DMS 273 treated with DMSO at 0.1 percent for 48 hours (cell line): ENCODE results near the gene IL1B.

Experiments
- DNase-seq: peaks from one replicate; lab custom pipeline; 2025; lab: John Stamatoyannopoulos, UW

Gene IL1B

DNA sequence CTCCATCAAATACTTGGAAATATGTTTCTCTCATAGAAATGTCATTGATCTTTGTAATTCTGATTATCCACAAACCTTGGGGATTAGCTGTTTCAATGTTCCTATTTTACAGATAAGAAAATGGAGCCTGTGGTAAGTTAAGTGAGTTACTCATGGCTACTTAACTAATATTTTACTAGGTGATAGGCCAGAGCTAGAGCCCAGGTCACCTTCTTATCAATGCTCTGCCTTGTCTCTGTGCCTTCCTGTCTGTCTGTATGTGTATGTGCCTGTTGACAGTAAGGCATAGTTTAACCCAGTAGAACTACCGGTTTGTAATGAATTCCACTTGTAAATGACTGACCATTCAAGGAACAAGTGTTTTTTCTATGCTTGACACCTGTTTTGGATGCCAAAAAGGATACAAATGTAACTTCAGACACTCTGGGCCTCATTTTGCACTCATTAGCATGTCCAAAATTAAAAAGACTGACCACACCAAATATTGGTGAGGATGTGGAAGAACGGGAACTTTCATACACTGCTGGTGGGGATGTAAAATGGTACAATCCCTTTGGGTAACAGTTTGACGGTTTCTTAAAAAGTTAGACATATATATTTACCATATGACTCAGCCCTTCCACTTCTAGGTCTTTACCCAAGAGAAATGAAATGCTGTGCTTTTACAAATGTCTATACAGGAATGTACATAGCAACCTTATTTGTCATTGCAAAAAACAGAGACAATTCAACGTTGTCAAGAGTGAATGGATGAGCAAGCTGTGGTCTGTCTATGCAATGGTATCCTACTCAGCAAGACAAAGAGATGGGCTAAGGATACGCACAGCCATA, 32.7 kb downstream of the IL1B start:
- DNase-seq, result no peak

DNA sequence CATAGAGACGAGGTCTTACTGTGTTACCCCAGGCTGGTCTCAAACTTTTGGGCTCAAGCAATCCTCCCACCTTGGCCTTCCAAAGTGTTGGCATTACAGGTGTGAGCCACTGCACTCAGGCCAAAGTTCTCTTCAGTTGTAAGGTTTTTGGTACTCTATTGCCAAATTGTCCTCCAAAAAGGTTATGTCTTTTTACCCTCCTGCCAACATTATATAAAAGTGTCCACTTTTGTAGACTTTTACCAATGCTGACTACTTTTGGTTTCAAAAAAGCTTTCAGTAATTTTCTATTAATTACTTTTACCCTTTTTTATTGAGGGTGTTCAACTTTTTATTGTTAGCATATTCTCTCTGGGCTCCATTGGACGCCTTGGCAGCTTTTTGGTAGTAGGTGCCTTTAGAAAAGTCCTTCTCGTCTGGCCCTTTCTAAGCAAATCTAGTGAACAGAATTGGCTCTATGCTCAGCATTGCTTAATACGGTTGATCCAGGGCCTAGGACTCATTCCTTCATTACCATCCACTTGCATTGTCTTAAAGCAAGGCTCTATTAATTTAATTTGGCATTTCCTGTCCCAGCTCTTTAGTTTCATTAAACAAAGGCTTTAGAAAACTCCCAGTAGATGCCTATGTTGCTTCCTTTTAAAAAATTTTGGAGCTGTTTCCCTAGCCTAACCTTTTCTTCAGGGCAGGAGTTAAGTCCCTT, 35.5 kb downstream of the IL1B start:
- DNase-seq, result no peak

DNA sequence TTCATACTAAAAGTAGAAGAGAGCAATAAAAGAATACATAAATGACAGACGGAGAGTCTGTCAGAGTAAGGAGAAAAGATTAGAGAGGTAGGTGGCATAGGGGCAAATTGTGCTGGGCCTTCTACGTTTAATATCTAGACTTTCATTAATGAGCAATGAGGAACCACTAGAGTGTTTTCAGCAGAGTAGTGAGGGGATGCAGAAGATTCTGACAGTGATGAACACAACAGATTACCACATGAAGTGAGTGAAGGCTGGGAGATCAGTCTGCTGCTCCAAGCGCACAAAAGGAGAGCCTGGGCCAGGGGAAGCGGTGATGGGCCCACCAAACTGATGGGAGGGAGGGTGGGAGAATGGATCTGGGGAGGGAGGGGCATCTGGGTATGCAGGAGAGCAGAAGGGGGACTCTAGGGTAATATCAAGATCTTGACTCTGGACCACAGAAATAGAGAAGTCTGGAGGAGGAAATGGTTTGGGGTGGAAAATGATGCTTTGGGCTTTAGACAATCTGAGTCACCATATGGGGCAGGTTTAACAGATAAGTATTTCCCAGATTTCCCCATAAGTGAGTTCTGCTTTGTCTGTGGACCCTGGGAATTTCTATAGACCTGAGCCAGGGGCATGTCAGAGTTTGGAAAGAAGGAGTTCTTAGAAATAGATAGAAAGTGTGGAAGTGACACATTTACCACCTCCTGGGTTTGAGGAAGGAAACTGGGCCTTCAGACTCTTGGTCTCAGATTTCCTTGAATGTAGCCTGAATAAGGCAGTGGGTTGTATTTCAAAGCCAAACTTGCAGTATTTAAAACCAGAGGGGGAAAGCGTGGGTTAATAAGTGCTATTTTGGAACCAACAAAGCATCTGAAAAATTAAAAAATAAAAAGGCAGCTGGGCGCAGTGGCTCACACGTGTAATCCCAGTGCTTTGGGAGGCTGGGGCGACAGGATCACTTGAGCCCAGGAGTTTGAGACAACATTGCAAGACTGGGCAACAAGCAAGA, 37.3 kb downstream of the IL1B start:
- no peak for DNase-seq

DNA sequence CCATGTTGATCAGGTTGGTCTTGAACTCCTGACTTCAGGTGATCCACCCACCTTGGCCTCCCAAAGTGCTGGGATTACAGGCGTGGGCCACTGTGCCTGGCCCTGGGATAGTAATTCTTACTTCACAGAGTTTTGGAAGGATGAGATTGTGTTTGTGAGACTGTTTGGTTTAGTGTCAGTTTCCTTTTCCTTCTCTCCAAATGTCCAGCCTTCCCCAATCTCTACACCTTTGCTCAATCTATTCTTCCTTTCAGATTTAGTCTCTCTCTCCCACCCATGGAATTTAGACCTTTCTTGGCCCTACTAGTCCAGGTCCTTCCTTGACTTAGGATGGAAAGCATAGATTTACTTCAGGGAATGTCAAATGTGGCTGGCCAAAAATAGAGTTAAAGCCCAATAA, 40.1 kb downstream of the IL1B start:
- no peak for DNase-seq

DNA sequence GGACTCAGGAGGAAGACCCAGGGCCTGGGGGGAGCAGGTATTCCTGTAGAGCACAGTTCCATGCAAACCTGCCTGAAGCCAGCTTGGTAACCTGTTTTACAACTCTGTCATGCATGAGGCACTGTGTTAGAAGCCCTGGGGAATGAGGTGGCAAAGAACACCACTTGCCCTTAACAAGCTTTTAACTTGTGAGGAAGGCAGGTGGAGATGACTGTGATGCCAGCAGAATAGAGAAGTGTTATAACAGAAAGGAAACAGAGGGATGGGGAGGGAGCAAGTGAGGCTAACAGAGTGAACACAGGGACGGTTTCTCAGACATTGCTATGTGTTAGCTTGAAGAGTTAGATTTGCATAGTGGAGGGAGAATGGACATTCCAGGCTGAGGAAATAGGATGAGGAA, 40.8 kb downstream of the IL1B start:
- DNase-seq, result no peak

DNA sequence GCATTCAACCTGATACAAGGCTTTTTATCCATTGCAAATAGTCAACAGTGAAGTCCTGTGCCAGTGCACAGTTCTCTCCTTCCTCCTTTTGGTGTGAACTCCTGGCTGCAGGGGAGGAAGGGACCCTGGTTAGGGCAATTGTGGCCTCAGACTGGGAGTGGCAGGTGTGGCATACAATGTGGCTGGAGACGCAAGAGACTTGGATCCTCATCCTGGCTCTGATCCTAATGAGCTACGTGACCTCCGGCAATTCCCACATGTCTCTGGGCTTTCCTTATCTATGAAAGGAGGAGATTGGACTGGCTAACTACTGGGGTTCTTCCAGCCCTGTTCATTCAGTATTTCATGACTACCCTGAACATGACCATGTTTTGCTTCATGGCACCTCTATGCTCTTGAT, 41.7 kb downstream of the IL1B start:
- no peak for DNase-seq

DNA sequence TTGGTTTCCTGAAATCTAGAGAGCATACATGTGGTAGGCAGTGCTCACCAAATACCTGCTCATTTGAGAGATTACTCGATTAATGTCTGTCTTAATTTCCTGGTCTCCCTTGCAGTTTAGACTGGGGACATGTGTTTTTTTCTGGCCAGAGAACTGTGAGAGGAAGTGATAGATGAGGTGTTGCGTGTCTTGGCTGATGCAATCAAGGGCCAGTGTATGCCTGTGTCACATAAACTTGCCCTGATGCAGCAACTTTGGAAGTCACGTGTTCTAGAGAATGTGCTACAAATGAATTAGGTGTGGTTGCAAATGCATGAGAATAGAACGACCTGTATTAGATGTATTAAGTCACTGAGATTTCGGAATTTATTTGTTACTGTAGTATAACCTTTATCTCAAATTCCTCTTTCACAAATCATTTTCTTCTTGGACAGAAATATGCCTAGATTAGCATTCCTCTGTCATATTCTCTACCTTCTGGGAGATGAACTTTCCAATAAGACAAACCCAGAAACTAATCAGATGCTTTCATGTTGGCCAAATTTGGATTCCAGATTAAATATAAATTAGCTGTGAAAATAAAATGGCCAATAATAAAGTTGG, 42.3 kb downstream of the IL1B start:
- no peak for DNase-seq

DNA sequence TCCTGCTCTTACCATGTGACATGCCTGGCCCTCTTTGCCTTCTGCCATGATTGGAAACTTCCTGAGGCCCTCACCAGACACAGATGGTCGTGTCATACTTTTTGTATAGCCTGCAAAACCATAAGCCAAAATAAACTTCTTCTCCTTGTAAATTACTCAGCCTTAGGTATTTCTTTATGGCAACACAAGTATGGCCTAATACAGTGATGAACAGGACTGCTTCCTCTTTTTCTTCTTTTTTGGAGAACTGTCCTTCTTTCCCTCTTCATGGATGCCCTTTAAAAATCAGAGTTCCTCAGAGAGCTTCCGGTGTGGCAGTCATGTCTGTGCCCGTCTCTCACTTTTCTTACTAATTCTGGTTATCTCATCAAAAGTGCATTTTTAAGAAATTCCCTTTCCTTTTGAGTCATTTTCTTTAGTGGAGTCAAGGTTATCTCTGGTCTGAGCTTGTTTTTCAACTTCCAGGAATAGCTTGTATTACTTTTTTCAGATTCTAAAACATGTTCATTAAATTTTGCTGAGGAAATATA, 43.1 kb downstream of the IL1B start:
- no peak for DNase-seq

DNA sequence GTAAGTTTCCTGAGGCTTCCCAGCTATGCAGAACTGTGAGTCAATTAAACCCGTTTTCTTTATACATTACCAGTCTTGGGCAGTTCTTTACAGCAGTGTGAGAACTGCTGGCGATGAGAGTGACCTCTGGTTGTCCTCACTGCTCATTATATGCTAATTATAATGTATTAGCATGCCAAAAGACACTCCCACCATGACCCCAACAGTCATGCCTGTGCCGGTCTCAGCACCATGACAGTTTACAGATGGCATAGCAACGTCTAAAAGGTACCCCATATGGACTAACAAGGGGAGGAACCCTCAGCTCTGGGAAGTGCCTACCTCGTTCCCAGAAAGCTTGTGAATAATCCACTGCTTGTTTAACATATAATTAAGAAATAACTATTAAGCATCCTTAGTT, 44.2 kb downstream of the IL1B start:
- no peak for DNase-seq

DNA sequence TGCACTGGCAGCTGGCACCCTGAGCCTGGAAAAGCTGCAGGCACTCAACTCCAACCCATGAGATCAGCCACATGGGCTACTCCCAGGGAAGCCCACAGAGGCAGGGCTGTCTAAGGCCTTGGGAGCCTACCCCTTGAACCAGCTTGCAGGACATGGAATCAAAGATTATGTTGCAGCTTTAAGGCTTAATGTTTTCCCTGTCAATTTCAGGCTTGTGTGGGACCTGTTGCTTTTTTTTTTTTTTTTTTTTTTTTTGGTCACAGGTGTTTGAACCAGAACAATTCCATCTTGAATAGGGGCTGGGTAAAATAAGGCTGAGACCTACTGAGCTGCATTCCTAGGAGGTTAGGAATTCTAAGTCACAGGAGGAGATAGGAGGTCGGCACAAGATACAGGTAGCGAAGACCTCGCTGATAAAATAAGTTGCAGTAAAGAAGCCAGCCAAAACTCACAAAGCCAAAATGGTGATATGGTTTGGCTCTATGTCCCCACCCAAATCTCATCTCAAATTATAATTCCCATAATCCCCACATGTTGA, 44.8 kb downstream of the IL1B start:
- DNase-seq, result no peak

DNA sequence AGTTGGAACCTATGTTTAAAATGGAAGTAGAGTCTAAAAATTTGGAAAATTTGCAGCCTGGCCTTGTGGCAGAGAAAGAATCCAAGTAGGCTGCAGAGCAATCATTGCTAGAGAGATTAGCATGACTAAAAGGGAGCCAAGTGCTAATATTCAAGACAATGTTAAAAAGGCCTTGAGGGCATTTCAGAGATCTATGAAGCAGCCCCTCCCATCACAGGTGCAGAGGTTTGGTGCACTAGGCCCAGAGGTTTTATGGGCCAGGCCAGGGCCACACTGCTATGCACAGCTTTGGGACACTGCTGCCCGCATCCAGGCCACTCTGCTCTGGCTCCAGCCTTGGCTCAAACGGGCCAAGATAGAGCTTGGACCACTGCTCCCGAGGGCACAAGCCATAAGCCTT, 45.6 kb downstream of the IL1B start:
- no peak for DNase-seq

DNA sequence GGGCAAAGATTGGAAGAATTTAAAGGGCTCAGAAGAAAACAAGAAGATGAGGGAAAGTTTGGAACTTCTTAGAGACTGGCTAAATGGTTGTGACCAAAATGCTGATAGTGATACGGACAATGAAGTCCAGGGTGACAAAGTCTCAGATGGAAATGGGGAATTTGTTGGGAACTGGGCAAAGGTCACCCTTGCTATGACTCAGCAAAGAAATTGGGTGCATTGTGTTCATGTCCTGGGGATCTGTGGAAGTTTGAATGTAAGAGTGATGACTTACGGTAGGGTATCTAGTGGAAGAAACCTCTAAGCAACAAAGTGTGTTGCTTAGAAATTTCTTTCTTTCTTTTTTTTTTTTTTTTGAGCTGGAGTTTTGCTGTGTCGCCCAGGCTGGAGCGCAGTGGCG, 46.3 kb downstream of the IL1B start:
- DNase-seq, result no peak

DNA sequence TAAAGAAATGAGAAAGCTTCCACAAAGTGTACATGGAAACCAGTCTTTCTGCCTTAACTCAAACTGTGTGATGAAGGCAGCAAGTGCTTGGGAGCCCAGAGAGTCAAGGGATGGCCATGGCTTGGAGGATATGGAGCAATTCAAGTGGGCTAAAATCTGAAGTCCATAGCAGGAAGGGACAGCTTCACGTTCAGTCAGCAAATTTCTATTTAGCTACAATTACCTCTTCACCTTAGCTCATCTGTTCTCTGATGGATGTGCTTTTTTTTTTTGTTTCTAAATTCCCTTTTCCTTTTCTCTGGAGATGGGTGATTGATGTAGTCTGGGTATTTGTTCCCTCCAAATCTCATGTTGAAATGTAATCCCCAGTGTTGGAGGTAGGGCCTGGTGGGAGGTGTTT, 47.4 kb downstream of the IL1B start:
- no peak for DNase-seq

DNA sequence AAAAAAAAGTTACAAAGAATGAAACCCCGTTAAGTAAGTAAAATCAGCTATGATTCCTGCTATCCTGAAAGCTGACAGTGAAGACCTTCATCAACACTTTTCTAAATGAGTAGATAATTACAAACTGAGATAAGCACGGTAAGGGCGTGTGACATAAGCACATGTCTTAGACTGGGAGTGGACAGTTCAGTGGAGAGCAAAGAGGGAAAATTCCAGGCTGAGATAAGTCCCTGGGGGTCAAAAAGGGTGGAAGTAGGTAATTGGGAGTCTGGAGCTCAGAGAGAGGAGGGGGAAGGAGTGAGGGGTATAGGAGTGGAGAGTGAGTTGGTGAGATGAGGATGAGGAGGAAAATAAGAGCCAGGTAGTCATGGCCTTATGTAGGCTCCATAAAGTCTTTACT, 47.9 kb downstream of the IL1B start:
- DNase-seq, result no peak

DNA sequence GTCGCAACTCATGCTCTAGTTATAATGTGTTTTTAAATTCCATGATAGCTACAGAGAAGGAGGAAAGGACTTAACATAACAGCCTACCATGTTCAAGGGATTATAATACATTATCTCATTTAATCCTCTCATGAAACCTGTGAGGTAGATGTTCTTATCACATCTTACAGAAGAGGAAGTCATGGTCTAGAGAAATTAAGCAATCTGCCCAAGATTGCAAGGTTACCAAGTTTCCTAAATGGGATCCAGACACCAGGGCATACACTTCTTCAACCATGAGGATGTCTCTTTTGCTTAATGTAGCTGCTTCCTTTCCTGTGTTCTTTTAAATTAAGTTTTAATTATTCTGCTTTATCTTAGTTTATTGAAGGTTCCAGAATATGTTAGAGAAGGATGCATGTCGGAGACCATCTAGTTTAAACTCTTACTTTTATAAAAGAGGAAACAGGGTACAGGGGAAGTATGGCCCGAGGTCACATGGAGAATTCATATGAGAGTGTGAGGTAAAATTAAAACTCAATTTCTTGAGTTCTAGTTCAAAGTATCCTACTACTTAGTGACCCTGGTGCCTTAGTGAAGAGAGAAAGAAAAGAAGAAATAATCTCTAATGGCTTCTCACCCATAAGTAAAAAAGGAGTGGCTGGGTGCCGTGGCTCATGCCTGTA, 48.7 kb downstream of the IL1B start:
- no peak for DNase-seq

DNA sequence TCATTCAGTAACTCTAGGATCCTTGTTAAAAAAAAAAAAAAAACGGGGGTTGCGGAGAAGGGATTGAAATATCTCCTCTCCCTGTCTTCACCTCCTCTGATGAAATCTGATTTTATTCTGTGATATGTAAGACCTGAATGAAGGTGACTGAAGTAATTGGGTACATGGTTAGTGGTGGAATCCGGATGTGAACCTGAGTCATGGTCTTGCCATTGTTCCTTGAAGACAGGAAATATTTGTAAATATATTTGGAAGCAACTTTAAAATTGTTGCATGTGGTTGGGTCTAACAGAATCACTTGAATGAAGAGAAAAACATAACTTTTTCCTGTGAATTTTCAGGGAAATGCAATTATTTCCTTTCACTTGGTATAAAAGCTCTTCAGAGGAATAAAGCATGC, 49.3 kb downstream of the IL1B start:
- no peak for DNase-seq

DNA sequence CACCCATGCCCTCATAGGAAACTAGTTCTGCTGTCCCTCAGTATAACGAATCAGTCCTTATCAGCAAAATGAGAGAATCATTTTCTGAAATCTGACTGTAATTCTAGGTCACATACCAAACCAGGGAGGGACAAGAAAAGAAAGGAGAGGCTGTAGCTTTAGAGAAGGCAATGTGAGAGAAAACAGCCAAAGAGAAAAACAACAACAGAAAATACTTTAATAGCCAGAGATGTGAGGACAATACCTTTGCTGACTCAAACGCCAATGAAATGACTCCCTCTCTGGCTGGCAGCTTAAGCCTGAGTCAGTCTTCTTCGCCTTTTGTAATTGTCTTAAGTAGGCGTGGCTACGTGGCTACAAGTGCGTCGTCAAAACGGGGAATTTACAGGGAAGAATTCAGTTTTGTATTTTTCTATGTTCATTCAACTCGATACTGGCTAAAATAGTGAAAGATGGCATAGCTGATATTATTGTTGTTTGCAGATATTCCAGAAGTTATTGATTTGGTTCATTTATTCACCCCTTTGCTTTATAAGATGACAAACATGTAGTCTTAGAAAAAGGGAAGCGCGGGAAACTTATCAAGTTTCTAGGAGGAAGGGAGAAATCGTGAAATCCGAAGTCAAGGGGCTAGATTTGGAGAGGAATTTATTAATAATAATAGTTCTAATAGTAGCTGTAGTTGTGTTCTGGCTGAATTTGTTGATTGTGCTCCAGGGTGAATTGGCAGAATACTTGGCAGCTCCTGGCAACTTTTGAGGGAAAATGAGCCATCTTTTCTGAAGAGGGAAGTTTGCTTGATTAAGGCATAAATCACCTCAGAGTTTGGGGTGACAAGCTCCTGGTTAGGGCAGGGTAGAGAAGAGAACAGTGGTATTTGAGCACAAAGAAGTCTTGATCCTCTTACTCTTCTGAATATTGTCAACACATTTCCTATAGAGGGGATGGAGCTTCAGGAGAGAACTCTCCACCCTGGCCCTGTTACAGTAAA, 52.1 kb downstream of the IL1B start, which contains the start of gene IL1A:
TSS of gene IL1A (minus strand) at position 295 of the 991 bp plus-strand sequence. CDS start 723 bp downstream, outside the sequence.
- DNase-seq, result no peak

DNA sequence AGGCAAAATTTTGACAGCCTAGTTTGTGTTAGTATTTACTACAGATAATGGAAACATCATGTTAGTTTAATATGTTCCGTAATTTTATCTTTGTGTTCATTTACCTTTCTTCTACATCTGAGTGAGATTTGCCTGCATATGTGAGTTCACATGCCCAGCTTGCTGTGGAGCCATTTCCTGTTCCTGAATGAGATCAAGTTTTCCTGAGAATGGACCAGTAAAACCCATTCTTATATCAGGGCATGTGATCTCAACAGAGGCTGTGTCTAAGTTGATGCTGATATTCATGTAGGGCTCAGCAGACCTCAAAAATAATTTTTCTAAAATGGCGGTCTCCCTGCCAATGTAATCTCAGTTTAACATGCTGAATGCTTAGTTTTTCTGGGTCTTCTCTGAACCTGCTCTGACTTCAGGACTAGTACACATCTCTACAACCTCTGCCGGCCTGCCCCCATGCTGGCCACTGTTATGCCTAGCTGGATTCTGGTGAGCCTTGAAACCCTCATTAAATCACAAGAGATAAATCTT, 53.3 kb downstream of the IL1B start:
- DNase-seq, result no peak

DNA sequence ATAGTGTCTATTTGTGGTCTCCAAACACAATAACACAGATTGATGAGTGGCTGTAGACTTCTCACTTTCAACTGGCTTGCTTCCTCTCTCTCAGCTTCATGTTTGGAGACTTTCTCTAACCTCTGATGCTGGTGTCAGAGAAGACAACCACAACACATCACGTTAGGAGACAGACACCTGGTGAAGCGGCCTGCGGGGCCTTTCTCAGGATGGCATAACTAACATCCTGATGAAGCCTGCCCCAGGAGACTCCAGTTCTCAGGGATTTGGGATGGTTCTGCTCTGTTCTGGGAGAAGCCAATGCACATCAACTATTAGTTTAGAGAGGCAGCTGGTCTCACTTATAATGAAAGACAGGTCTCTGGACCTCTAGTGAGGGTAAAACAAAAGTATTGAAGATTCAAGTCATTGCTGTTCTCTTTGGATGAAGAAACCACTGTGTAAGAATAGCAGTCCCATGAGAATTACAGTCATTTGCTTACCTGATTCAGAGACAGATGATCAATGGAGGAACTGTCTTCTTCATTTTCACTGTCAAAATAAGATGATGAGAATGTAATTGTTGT, 54.3 kb downstream of the IL1B start:
- no peak for DNase-seq
